ENCODE data around the gene PEAK1. TPM values are rescaled to one million over a fixed set of nuclear protein-coding genes. Genes with fewer than 3 reads are reported as not detected.

PEAK1 gene
- total and polyA plus RNA-seq, 9 of the 15 experiments (the other 6 are each of a cell fraction or from before 2014, with no cell fraction given): 0.99 to 22.4 (median 10.8) TPM

GRCh38 chr15:77063249-77063648 lies 356.7 kb downstream of the PEAK1 start:
- in situ Hi-C loops (cut with MboI): no loop called here
- TF ChIP-seq TBP (optimal IDR thresholded peaks at IDR 0.05; ENCODE audit: low read depth, low read length) (no peak), RBM25 (IDR thresholded peaks at IDR 0.05; ENCODE audit: low read depth, low read length, severe bottlenecking) (peak; percentile 31), ZNF121 (CRISPR knock-in tag; conservative IDR thresholded peaks at IDR 0.05) (peak; percentile 74)
- Histone ChIP-seq H3K9ac (ENCODE audit: insufficient read depth in 1 of 2, low read depth in 2 of 2, low read length in 2 of 2) (no peak overlapping the region), H3K4me1 (replicated peaks in 1 of 2; ENCODE audit: control insufficient read depth in 2 of 2, insufficient read depth in 2 of 2, low read length in 2 of 2) (peaks cover 5 to 27% of the 10 kb centered on the region in 2 experiments), H3K79me2 (ENCODE audit: control insufficient read depth, insufficient read depth, low read length) (peaks cover 44% of the 10 kb centered on the region), H4K20me1 (replicated peaks; ENCODE audit: control insufficient read depth, insufficient read depth, low read length) (0 out of 2 replicates have a peak, but pooled peaks cover 7% of the 10 kb centered on the region), H3K4me2 (ENCODE audit: insufficient read depth, low read length) (no peak overlapping the region), H3K9me1 (ENCODE audit: control insufficient read depth, insufficient read depth, low read length) (peaks cover 3% of the 10 kb centered on the region), H3K36me3 (ENCODE audit: control insufficient read depth, insufficient read depth, low read length) (peaks cover 2% of the 10 kb centered on the region; the same call in 1 of the 3 replicates), H3K4me3 (no peak overlapping the region), H3K9me3 (replicated peaks; ENCODE audit: control insufficient read depth, insufficient read depth, low read depth, low read length) (no peaks in the 10 kb centered on the region), H3K27ac (ENCODE audit: extremely low read depth, low read depth, low read length) (no peak overlapping the region), H3K27me3 (ENCODE audit: control insufficient read depth in 2 of 2, insufficient read depth in 2 of 2, low read length in 2 of 2) (no peaks in the 10 kb centered on the region), H2AFZ (ENCODE audit: low read depth, low read length) (no peak overlapping the region)
- ChIA-PET POLR2A (no interaction called here), CTCF (ENCODE audit: low intra/inter-chr PET ratio) (no interaction called here)
- no TSS peak for BruUV-seq (replicated peaks)
- intact Hi-C loops (cut with micrococcal nuclease): no loop called here
- ATAC-seq: no peak
- no peak for FAIRE-seq
- no peak for DNase-seq (ENCODE audit: extremely low read depth in 1 of 4, low spot score in 3 of 4)

GRCh38 chr15:77060546-77060945 lies 359.4 kb downstream of the PEAK1 start:
- POLR2A ChIA-PET: no interaction called here
- no peak for TF ChIP-seq SREBF2 (CRISPR knock-in tag; IDR thresholded peaks at IDR 0.05)
- TF ChIP-seq PTTG1 (tag; IDR thresholded peaks at IDR 0.05; ENCODE audit: low read depth): no peak
- TF ChIP-seq HMG20A (CRISPR knock-in tag; conservative IDR thresholded peaks at IDR 0.05): no peak
- no peak for TF ChIP-seq FOXP4 (CRISPR knock-in tag; IDR thresholded peaks at IDR 0.05; ENCODE audit: borderline replicate concordance)
- TF ChIP-seq KDM5B (IDR thresholded peaks at IDR 0.05; ENCODE audit: insufficient replicate concordance, low read depth, low read length): no peak
- Histone ChIP-seq H3K79me2 (ENCODE audit: control insufficient read depth, insufficient read depth, low read length) (peaks cover 26% of the 10 kb centered on the region), H3K27ac (ENCODE audit: extremely low read depth, low read depth, low read length) (no peak overlapping the region), H2AFZ (ENCODE audit: low read depth, low read length) (no peak overlapping the region), H3K4me3 (no peak overlapping the region), H3K4me2 (ENCODE audit: insufficient read depth, low read length) (no peak overlapping the region), H3K9ac (ENCODE audit: insufficient read depth in 1 of 2, low read depth in 2 of 2, low read length in 2 of 2) (no peak overlapping the region), H4K20me1 (replicated peaks; ENCODE audit: control insufficient read depth, insufficient read depth, low read length) (no peaks in the 10 kb centered on the region), H3K27me3 (ENCODE audit: control insufficient read depth in 2 of 2, insufficient read depth in 2 of 2, low read length in 2 of 2) (no peaks in the 10 kb centered on the region), H3K36me3 (ENCODE audit: control insufficient read depth, insufficient read depth, low read length) (peaks cover 2% of the 10 kb centered on the region; the same call in 1 of the 3 replicates), H3K9me3 (replicated peaks; ENCODE audit: control insufficient read depth, insufficient read depth, low read depth, low read length) (no peaks in the 10 kb centered on the region), H3K4me1 (replicated peaks in 1 of 2; ENCODE audit: control insufficient read depth in 2 of 2, insufficient read depth in 2 of 2, low read length in 2 of 2) (peaks cover 5 to 14% of the 10 kb centered on the region in 2 experiments; a peak in 4 of 5 replicates), H3K9me1 (ENCODE audit: control insufficient read depth, insufficient read depth, low read length) (no peaks in the 10 kb centered on the region)
- intact Hi-C loops (cut with micrococcal nuclease): no loop called here
- in situ Hi-C loops (cut with MboI): no loop called here
- no peak for DNase-seq (ENCODE audit: extremely low read depth in 1 of 4, low spot score in 3 of 4)
- CTCF ChIA-PET (ENCODE audit: low intra/inter-chr PET ratio): no interaction called here
- no peak for ATAC-seq
- BruUV-seq (replicated peaks): no TSS peak
- no peak for FAIRE-seq

All from K562 (cell line).